Peyer's patch (tissue), 4 donors: Measurements from ENCODE around the gene CAPN1.

Source experiments
- CTCF ChIP-seq, 6 experiments: fragments of 450-650 bp in 4 of 6; fragments of 200-600 bp in 2 of 6; sonication (generic) in 1 of 6; IDR thresholded peaks; one replicate each; pipeline ENCODE4 v1.5.1; 2017 to 2019; ENCODE audit warnings: antibody characterized with exemption in 6 of 6, mild to moderate bottlenecking in 3 of 6, moderate library complexity in 1 of 6
- POLR2A ChIP-seq, 2 donors: fragments of 450-650 bp; IDR thresholded peaks; one replicate each; pipeline ENCODE4 v1.5.1; 2017; ENCODE audit warnings: antibody characterized with exemption in 2 of 2, mild to moderate bottlenecking in 2 of 2, moderate library complexity in 2 of 2

- TF ChIP-seq CTCF (IDR thresholded peaks at IDR 0.05) (no peak), POLR2A (IDR thresholded peaks at IDR 0.05) (no peak)
Measured at GRCh38 chr11:65170058-65170534, 11.6 kb upstream of the CAPN1 start, which contains the start of gene SPDYC.
